ENCODE measurements around the gene MKNK2. TPM values are rescaled to one million over a fixed set of nuclear protein-coding genes. Genes with fewer than 3 reads are reported as not detected.

The MKNK2 gene
- 54.4 TPM for polyA plus RNA-seq (2013)

GRCh38 chr19:2050991-2051772, at the start of gene MKNK2:
Gene MKNK2 (minus strand): TSS chr19:2051244. CDS start chr19:2050851, 393 bp downstream.
- ChIA-PET CTCF (interaction anchor here (0.8 to 2.8 kb wide), 10 partner anchors 9 to 188 kb away, joined by 3 to 21 read pairs (median 3); no protein-coding TSS in a partner anchor), POLR2A (interaction anchor here (0.6 to 2.1 kb wide), 10 partner anchors 9 to 44 kb away, joined by 4 to 14 read pairs (median 4); partner anchors contain the start of genes BTBD2 and MOB3A)
- peaks cover 0 to 53% (median 47%) of the 10 kb centered on the region in 4 experiments for H3K4me1 ChIP-seq (ENCODE audit: control extremely low read depth in 1 of 4, control insufficient read depth in 4 of 4, insufficient read depth in 4 of 4, low read length in 3 of 4)
- peaks cover 0 to 30% (median 17%) of the 10 kb centered on the region in 4 experiments for H3K36me3 ChIP-seq (ENCODE audit: control insufficient read depth in 4 of 4, insufficient read depth in 4 of 4, low read length in 3 of 4)
- no peaks in the 10 kb centered on the region for H3K27me3 ChIP-seq (replicated peaks in 2 of 5; ENCODE audit: control insufficient read depth in 4 of 5, insufficient read depth in 5 of 5, low read length in 4 of 5)
- 3% methylated on average over 80 of the region's 93 CpGs for WGBS (ENCODE audit: insufficient coverage)
- H3K4me3 ChIP-seq (ENCODE audit: control insufficient read depth in 1 of 7, extremely low read depth in 1 of 7, insufficient read depth in 4 of 7, low read depth in 2 of 7, low read length in 6 of 7): peak within 1 kb of the TSS; percentile 58 to 94 (median 81)
- no peaks in the 10 kb centered on the region for H3K9me3 ChIP-seq (ENCODE audit: control extremely low read depth in 1 of 5, control insufficient read depth in 4 of 5, insufficient read depth in 2 of 5, low read depth in 1 of 5, low read length in 4 of 5)
- H3K27ac ChIP-seq (ENCODE audit: insufficient read depth in 1 of 2, low read depth in 1 of 2, low read length in 2 of 2, poor library complexity in 1 of 2, severe bottlenecking in 2 of 2): peak within 1 kb of the TSS; percentile 46 to 81
- peak; percentile 79 to 88 (median 88) for DNase-seq

GRCh38 chr19:2100719-2101061, 49.6 kb upstream of the MKNK2 start:
- 92% methylated on average over 11 of the region's 11 CpGs for WGBS (ENCODE audit: insufficient coverage)
- peaks cover 0 to 3% (median 0%) of the 10 kb centered on the region in 5 experiments for H3K9me3 ChIP-seq (ENCODE audit: control extremely low read depth in 1 of 5, control insufficient read depth in 4 of 5, insufficient read depth in 2 of 5, low read depth in 1 of 5, low read length in 4 of 5)
- CTCF ChIA-PET: no interaction called here

GRCh38 chr19:2099937-2100718, 49.1 kb upstream of the MKNK2 start:
- 96% methylated on average over 38 of the region's 39 CpGs for WGBS (ENCODE audit: insufficient coverage)
- H3K36me3 ChIP-seq (ENCODE audit: control insufficient read depth in 4 of 4, insufficient read depth in 4 of 4, low read length in 3 of 4): peaks cover 6 to 48% (median 37%) of the 10 kb centered on the region in 4 experiments
- DNase-seq: no peak
- ChIA-PET POLR2A (no interaction called here), CTCF (no interaction called here)
- no peaks in the 10 kb centered on the region for H3K27me3 ChIP-seq (replicated peaks in 2 of 5; ENCODE audit: control insufficient read depth in 4 of 5, insufficient read depth in 5 of 5, low read length in 4 of 5)
- H3K9me3 ChIP-seq (ENCODE audit: control extremely low read depth in 1 of 5, control insufficient read depth in 4 of 5, insufficient read depth in 2 of 5, low read depth in 1 of 5, low read length in 4 of 5): no peaks in the 10 kb centered on the region
- H3K27ac ChIP-seq (ENCODE audit: insufficient read depth in 1 of 2, low read depth in 1 of 2, low read length in 2 of 2, poor library complexity in 1 of 2, severe bottlenecking in 2 of 2): no peak overlapping the region
- peaks cover 0 to 15% (median 14%) of the 10 kb centered on the region in 4 experiments for H3K4me1 ChIP-seq (ENCODE audit: control extremely low read depth in 1 of 4, control insufficient read depth in 4 of 4, insufficient read depth in 4 of 4, low read length in 3 of 4)
- H3K4me3 ChIP-seq (ENCODE audit: control insufficient read depth in 1 of 7, extremely low read depth in 1 of 7, insufficient read depth in 4 of 7, low read depth in 2 of 7, low read length in 6 of 7): no peak overlapping the region

More at GRCh38 chr19:2100719-2101061, 49.6 kb upstream of the MKNK2 start:
- POLR2A ChIA-PET: no interaction called here
- Histone ChIP-seq H3K27me3 (replicated peaks in 2 of 5; ENCODE audit: control insufficient read depth in 4 of 5, insufficient read depth in 5 of 5, low read length in 4 of 5) (no peaks in the 10 kb centered on the region), H3K27ac (ENCODE audit: insufficient read depth in 1 of 2, low read depth in 1 of 2, low read length in 2 of 2, poor library complexity in 1 of 2, severe bottlenecking in 2 of 2) (no peak overlapping the region), H3K4me1 (ENCODE audit: control extremely low read depth in 1 of 4, control insufficient read depth in 4 of 4, insufficient read depth in 4 of 4, low read length in 3 of 4) (peaks cover 0 to 10% (median 9%) of the 10 kb centered on the region in 4 experiments), H3K4me3 (ENCODE audit: control insufficient read depth in 1 of 7, extremely low read depth in 1 of 7, insufficient read depth in 4 of 7, low read depth in 2 of 7, low read length in 6 of 7) (no peak overlapping the region), H3K36me3 (ENCODE audit: control insufficient read depth in 4 of 4, insufficient read depth in 4 of 4, low read length in 3 of 4) (peaks cover 6 to 54% (median 41%) of the 10 kb centered on the region in 4 experiments)
- no peak for DNase-seq

GRCh38 chr19:2099054-2099501, 48.0 kb upstream of the MKNK2 start:
- Histone ChIP-seq H3K4me3 (ENCODE audit: control insufficient read depth in 1 of 7, extremely low read depth in 1 of 7, insufficient read depth in 4 of 7, low read depth in 2 of 7, low read length in 6 of 7) (no peak overlapping the region), H3K4me1 (ENCODE audit: control extremely low read depth in 1 of 4, control insufficient read depth in 4 of 4, insufficient read depth in 4 of 4, low read length in 3 of 4) (peaks cover 5 to 26% (median 24%) of the 10 kb centered on the region in 4 experiments), H3K27me3 (replicated peaks in 2 of 5; ENCODE audit: control insufficient read depth in 4 of 5, insufficient read depth in 5 of 5, low read length in 4 of 5) (no peaks in the 10 kb centered on the region), H3K36me3 (ENCODE audit: control insufficient read depth in 4 of 4, insufficient read depth in 4 of 4, low read length in 3 of 4) (peaks cover 2 to 40% (median 30%) of the 10 kb centered on the region in 4 experiments), H3K9me3 (ENCODE audit: control extremely low read depth in 1 of 5, control insufficient read depth in 4 of 5, insufficient read depth in 2 of 5, low read depth in 1 of 5, low read length in 4 of 5) (no peaks in the 10 kb centered on the region), H3K27ac (ENCODE audit: insufficient read depth in 1 of 2, low read depth in 1 of 2, low read length in 2 of 2, poor library complexity in 1 of 2, severe bottlenecking in 2 of 2) (no peak overlapping the region)
- ChIA-PET POLR2A (no interaction called here), CTCF (no interaction called here)
- WGBS (ENCODE audit: insufficient coverage): 95% methylated on average over 8 of the region's 16 CpGs
- no peak for DNase-seq

GRCh38 chr19:2097886-2098327, 46.9 kb upstream of the MKNK2 start:
- Histone ChIP-seq H3K9me3 (ENCODE audit: control extremely low read depth in 1 of 5, control insufficient read depth in 4 of 5, insufficient read depth in 2 of 5, low read depth in 1 of 5, low read length in 4 of 5) (no peaks in the 10 kb centered on the region), H3K4me1 (ENCODE audit: control extremely low read depth in 1 of 4, control insufficient read depth in 4 of 4, insufficient read depth in 4 of 4, low read length in 3 of 4) (peaks cover 9 to 37% (median 36%) of the 10 kb centered on the region in 4 experiments), H3K27ac (ENCODE audit: insufficient read depth in 1 of 2, low read depth in 1 of 2, low read length in 2 of 2, poor library complexity in 1 of 2, severe bottlenecking in 2 of 2) (no peak overlapping the region), H3K36me3 (ENCODE audit: control insufficient read depth in 4 of 4, insufficient read depth in 4 of 4, low read length in 3 of 4) (peaks cover 2 to 37% (median 26%) of the 10 kb centered on the region in 4 experiments), H3K27me3 (replicated peaks in 2 of 5; ENCODE audit: control insufficient read depth in 4 of 5, insufficient read depth in 5 of 5, low read length in 4 of 5) (no peaks in the 10 kb centered on the region), H3K4me3 (ENCODE audit: control insufficient read depth in 1 of 7, extremely low read depth in 1 of 7, insufficient read depth in 4 of 7, low read depth in 2 of 7, low read length in 6 of 7) (no peak overlapping the region)
- CTCF ChIA-PET: interaction anchor here (0.7 to 1.0 kb wide), 2 partner anchors 40 to 66 kb away, joined by 3 read pairs; no protein-coding TSS in a partner anchor
- POLR2A ChIA-PET: no interaction called here
- 95% methylated on average over 23 of the region's 23 CpGs for WGBS (ENCODE audit: insufficient coverage)
- DNase-seq: peak in 2 of 3 donors; percentile 22 to 44

- POLR2A ChIA-PET: interaction anchor here (1.2 kb wide), 1 partner anchor 15 kb away, joined by 3 read pairs; no protein-coding TSS in a partner anchor
- 33% methylated on average over 29 of the region's 30 CpGs for whole genome bisulfite sequencing (ENCODE audit: insufficient coverage)
- H3K9me3 ChIP-seq (ENCODE audit: control extremely low read depth in 1 of 5, control insufficient read depth in 4 of 5, insufficient read depth in 2 of 5, low read depth in 1 of 5, low read length in 4 of 5): no peaks in the 10 kb centered on the region
- no peaks in the 10 kb centered on the region for H3K27me3 ChIP-seq (replicated peaks in 2 of 5; ENCODE audit: control insufficient read depth in 4 of 5, insufficient read depth in 5 of 5, low read length in 4 of 5)
- DNase-seq: no peak
- peaks cover 2 to 40% (median 26%) of the 10 kb centered on the region in 4 experiments for H3K36me3 ChIP-seq (ENCODE audit: control insufficient read depth in 4 of 4, insufficient read depth in 4 of 4, low read length in 3 of 4)
- peak overlapping the region in 5 of 7 experiments; percentile 53 to 74 (median 62) for H3K4me3 ChIP-seq (ENCODE audit: control insufficient read depth in 1 of 7, extremely low read depth in 1 of 7, insufficient read depth in 4 of 7, low read depth in 2 of 7, low read length in 6 of 7)
- CTCF ChIA-PET: interaction anchor here (0.7 to 1.0 kb wide), 4 partner anchors 9 to 65 kb away, joined by 3 read pairs; no protein-coding TSS in a partner anchor
- H3K4me1 ChIP-seq (ENCODE audit: control extremely low read depth in 1 of 4, control insufficient read depth in 4 of 4, insufficient read depth in 4 of 4, low read length in 3 of 4): peaks cover 11 to 43% (median 41%) of the 10 kb centered on the region in 4 experiments
- peak overlapping the region in 1 of 2 experiments; percentile 49 for H3K27ac ChIP-seq (ENCODE audit: insufficient read depth in 1 of 2, low read depth in 1 of 2, low read length in 2 of 2, poor library complexity in 1 of 2, severe bottlenecking in 2 of 2)
Measured at GRCh38 chr19:2097203-2097885, 46.3 kb upstream of the MKNK2 start.
